Limb (tissue), 2 donors: ENCODE measurements around the gene ZACN.
"Not testable (repeated sequence)": the region's sequence is repeated elsewhere in the genome, so short reads cannot be mapped to it uniquely, and the experiment has no call there.

Experiments
- DNase-seq, 2 donors: peaks; one replicate each; pipeline ENCODE4 v3.0.0-alpha.2; 2016; ENCODE audit errors: extremely low spot score in 2 of 2

Gene ZACN

DNA sequence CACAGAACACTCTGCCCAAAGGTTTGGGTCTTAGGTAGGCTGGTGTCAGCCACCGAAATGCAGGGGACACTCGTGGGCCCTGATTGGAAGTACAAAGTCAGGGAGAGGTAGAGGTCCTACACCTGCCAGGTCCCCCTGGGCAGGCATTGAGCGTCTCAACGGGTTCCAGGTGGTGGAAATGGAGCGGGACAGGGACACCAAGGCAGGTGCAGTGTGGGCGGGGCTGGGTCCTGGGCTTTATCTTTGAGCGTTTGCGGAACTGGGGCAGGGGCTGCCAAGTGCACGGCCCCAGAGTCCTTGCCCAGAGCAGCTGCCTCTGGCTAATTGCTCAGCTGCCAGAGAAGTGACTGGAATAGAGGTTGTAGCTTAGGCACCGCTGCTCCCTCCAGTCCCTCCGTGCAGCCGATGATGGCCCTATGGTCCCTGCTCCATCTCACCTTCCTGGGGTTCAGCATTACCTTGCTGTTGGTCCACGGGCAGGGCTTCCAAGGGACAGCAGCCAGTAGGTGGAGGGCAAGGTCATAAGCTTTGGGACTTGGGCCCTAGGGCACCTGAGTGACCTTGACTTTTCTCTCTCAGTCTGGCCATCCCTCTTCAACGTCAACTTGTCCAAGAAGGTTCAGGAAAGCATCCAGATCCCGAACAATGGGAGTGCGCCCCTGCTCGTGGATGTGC is at the start of gene ZACN:
Gene ZACN (plus strand): TSS at position 323 of the 675 bp plus-strand sequence. CDS start 83 bp downstream, at position 406.
- no peak for DNase-seq

DNA sequence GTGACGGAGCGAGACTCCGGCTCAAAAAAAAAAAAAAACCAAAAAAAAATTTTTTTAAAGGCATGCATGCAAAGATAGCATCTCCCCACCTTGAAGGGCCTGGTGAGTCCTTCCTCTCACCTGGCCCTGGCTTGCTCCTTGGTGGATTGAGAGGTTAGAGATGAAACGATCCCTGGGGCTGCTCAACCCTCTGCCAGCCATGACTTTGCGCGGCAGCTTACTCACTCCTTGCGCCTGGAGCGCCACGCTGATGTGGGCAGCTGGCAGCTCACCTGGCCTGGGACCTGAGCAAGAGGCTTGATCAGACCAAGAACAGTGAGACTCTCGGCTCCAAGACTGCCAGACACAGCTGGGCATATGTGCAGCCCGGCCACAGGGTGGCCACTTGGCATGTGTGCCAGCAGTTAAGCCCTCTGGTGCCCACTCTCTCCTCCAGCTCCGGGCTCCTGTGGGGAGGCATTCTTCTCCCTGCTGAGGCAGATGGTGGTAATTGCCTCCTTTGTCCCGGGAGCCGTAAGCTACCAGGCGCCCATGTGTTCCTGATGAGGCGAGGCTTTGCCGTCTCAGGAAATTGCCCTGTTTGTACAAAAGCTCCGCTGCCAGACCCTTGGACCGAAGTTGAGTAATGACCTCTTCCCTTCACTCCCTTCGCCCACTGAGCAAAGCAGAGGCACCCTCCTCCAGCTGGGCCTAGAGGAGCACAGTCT is 46.8 kb upstream of the ZACN start:
- DNase-seq: no peak

DNA sequence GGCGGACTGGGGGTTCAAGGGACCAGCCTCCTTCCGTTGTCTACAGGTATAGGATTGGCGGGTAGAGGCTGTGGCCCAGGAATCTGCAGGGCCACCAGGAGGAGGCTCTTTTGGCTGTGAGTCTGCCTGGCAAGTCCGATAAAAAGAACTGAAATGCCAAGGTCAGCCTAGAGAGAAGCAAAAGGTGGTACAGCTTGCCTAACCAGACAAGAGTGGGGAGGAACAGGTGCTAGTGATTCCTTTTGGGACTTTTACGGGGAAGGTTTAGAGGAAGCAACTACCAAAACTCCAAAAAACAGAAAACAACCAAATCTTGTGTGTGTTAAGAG is 46.2 kb upstream of the ZACN start:
- DNase-seq: no peak

DNA sequence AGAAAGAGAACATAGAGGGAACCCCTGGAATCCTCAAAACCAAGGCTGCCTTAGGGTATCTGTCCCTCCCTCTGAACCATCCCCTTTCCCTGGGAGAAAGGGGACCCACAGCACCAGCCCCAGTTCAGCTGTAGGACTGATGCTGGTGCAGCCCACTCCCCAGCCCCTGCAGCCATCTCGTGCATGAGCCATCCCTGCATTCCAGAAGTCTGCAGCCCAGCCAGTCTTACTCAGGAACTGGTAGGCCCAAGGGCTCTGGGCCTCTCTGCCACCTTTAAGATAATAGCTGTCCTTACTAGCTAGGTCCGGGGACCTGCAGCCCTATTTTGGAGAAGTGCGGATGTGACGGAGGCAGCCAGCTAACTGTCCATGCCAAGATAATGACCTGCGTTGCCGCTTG is 45.8 kb upstream of the ZACN start:
- DNase-seq: no peak

DNA sequence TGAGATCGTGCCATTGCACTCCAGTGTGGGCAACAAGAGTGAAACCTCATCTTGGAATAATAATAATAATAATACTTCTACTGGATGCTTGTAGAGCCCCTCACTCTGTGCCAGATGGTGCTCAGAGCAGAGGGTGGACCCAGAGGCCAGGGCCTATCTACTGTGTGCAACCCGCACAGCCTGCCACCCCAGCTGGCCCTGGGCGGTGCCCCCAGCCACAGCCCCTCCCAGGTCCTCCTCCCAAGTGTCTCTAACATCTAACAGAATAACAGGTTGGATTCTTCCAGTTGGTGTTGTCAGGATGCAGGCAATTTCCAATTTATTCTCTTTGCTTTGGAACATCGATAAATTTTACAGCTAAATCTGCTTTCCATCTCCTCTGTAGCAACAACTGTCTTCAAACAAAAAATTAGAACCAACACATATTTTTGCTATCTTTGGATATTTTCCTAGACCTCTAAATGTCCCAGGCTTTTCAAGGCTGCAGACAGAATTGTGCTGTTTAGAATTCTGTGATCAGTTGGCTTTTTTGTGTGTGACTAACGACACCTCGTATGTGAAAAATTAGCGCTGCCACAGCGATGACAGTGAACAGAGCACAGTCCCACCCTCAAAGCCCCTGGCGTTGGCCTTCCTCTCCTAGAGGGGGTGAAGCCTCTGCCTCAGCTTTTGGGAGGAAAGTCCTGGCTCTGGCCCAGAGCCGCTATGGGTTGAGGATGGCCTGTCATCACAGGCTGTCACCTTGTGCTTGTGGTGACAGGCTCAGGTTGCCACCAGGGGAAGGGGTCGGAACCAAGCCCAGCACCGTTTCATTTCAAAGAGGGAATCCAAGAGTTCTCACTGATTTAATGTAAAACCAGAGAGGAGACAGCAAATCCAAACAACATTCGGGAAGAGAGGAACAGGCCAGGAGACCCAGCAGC is 44.3 kb upstream of the ZACN start:
- DNase-seq: no peak

DNA sequence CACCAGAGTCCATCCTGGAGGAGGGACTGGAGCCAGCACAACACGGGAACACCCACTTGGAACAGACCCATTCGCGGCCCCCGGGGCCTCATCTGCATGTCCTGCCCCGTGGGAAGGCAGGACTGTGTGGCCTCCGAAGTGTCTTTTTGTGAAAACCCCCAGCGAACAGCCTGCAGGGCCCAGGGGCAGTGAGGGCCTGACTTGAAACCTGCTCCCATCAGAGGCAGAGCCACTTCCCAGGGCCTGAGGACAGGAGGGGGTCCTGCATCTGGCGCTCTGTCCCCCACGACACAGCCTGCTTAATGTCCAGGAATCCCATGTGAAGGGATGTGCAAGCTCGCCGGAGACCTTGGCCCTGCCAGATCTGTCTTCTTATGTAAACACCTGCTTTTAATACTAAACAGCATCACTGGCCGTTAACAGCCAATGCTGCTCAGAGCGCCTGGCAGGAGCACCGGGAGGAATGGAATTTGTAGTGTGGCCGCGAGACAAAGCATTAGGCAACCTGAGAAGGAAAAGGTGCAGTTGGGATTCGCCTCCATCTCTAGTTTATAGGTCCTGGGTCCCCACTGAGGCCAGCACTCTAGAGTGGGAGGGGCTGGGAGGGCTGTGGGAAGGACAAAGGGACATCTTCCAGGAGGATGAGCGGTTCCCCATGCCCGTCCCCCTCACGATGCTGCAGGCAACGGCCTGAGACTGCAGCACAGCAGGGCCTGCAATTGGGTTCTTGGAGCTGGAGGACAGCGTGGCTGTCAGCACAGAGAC is 42.3 kb upstream of the ZACN start:
- no peak for DNase-seq

DNA sequence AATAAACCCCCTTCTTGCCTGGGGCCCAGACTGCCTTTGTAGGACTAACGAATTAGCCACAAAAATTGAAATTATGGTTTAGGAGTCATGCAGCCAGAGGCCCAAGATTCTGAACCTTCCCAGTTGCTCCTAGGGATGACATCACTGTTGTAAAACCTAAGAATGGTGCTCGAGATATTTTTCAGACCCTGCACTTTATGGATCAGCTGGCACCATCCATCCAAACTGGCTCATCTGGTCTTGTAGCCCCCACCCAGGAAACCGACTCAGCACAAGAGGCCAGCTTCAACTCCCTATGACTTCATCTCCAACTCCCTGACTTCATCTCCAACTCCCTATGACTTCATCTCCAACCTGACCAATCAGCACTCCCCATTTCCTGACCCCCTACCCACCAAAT is 40.9 kb upstream of the ZACN start:
- DNase-seq: no peak

DNA sequence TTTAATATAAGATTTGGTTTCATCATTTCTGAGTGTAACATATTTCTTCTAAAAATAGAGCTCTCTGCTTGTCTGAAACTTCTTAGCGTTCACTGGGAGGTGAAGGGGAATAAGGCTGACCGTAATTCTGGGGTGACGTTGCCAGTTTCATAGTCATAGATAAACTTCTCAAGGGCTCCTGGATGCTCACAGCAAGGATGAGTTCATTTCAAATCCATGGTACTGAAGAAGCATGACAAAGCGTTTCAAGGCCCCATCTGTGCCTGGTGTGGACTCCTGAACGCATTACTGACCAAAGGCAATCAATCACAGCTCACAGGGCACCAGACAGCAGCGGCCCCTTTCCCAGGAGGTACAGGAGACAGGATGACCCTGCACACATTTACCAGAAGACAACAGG is 39.9 kb upstream of the ZACN start:
- DNase-seq: no peak

DNA sequence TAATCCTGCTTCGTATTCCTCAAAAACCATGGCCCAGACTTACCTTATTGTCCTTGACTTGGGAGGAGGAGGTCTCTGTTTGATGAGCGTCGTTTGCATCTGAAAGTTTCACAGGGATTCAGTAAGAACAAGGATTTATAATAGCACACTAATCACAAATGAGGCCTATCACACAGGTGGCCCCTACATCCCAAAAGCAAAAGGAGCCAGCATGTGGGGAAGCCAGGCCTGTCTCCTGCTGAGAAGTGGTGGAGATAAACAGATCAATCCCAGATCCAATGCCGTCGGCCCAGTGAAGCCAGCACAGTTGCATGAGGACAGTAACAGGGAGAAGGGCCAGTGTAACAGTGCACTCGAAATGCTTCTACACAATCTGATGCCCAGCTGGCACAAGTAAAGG is 38.6 kb upstream of the ZACN start:
- DNase-seq: no peak

DNA sequence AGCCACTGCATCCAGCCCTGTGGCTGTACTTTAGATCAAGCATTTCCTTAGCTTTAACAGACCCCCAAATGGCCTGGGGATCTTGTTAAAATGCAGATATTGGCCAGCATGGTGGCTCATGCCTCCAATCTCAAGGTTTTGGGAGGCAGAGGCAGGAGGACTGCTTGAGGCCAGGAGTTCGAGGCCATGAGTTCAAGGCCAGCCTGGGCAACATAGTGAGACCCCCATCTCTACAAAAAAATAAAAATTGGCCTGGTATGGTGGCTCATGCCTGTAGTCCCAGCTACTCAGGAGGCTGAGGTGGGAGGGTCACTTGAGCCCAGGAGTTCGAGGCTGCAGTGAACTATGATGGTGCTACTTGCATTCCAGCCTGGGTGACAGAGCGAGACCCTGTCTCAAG is 36.1 kb upstream of the ZACN start:
- not testable (repeated sequence) for DNase-seq

DNA sequence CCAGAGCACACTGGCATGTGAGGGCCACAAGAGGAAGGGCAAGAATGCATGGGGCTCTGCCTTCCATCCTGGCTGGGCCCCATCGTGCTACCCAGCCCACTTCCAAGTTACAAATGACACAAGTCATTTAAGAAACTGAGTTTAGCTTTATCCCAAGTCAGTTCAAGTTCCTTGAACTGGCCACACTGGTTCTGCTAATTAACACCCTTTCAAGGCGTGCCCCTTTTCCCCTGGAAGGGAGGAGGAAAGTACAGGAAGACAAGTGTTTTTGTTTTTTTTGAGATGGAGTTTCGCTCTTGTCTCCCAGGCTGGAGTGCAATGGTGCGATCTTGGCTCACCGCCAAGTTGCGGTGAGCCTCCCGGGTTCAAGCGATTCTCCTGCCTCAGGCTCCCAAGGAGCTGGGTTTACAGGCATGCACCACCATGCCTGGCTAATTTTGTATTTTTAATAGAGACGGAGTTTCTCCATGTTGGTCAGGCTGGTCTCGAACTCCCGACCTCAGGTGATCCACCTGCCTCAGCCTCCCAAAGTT is 34.4 kb upstream of the ZACN start:
- not testable (repeated sequence) for DNase-seq

DNA sequence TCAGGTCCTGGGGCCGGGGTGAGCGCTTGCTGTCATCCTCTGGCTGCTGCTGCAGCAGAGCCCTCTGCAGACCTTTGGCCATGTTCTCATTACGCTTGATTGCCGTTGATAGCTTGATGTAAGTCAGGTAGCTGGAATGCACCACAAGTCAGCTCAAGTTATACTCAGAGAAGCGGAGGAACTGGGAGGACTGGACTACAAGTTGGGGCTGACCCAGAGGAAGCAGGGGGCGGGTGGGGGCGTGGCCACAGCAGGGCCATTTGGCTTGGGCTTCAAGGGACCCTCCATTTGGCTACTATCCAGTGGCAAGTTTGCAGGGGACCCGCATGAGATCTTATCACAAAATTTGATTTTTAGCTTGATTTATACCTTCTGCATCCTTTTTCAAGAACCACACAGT is 32.9 kb upstream of the ZACN start:
- no peak for DNase-seq

DNA sequence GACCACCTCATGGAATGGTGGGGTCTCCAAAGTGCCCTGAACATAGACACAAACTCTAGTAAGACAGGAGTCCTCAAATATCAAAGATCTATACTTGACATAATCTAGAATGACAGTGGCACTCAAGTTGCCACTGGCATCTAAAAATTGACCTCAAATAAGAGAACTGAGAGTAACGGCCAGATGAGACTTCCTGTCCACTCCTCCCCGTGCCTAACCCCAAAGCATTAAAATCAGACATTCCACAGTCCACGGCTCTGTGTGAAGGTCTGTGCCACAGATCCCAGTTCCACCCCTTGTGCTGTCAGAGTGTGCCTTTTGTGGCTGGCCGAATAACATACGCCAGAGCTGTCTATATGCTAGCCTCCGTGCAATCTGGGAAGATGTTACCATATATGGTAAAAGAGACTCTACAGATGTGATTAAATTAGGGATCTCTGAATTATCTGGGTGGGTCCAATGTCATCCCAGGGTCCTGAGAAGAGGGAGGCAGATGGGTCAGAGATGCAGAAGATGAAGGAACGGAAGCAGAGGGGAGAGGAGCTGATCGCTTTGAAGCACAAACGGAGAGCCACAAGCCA is 30.9 kb upstream of the ZACN start:
- DNase-seq: no peak

DNA sequence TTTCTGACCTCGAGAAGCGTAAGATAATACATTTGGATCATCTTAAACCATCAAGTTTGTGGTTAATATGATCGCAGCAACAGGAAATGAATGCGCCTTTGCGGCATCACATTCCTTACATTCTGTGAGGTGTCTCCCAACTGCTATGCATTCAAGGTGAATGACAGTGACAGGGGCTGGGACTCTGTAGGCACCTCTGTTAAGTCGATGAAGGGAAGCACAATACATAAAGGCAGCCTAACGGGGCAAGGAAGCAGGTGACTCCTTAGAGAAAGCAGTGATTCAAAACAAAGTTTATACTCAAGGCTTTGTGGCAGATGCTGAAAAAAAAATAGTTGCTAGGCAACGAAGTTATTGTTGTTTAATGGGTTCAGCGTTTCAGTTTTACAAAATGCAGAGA is 30.3 kb upstream of the ZACN start:
- DNase-seq: no peak

DNA sequence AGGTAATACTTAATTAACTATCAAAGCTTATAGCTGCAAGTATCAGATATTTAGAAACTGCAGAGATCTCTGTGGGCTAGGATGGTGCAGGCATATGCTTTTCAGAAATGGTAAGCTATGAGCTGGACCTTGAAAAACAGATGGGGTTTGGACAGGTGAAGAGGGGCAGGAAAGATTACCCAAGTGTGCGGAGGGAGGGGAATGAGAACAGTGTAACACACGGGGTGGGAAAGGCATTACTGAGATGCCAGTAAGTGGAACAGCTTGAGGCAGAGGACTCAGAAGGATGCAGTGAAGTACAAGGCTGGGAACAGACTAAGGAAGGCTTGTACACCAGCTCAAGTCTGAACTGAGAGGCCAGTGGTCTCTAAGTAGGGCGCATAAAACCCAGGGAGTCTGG is 29.7 kb upstream of the ZACN start:
- no peak for DNase-seq

DNA sequence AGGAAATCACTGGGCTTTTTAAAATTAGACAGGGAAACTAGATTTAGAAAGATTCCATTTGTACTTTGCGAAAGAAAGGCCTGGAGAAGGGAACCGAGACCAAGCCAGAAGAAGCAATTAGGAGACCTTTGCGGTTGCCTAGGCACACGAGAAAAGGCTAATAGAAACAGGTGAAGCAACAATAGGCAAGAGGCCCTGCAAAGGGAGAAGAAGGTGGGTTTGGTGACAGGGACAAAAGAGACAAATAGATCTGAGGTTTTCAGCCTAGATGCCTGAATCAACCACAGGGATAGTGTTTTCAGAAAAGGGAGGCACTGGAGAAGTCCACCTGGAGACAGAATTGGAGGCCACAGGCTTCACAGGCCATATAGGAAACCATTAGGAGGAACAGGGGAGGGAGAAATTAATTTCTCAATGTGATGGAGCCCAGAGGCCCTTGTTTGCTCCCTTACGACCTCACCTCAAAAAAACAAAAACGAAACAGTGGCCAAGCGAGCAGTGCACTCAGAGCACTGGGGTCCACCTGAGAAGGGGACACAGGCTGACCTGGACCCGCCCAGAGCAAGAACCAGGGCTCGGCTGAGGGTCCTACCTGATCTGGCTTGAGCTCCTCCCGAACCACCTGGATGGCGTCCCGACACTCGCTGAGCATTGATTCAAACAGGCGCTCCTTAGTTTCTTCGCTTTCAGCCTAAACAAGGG is 29.0 kb upstream of the ZACN start:
- DNase-seq: no peak

DNA sequence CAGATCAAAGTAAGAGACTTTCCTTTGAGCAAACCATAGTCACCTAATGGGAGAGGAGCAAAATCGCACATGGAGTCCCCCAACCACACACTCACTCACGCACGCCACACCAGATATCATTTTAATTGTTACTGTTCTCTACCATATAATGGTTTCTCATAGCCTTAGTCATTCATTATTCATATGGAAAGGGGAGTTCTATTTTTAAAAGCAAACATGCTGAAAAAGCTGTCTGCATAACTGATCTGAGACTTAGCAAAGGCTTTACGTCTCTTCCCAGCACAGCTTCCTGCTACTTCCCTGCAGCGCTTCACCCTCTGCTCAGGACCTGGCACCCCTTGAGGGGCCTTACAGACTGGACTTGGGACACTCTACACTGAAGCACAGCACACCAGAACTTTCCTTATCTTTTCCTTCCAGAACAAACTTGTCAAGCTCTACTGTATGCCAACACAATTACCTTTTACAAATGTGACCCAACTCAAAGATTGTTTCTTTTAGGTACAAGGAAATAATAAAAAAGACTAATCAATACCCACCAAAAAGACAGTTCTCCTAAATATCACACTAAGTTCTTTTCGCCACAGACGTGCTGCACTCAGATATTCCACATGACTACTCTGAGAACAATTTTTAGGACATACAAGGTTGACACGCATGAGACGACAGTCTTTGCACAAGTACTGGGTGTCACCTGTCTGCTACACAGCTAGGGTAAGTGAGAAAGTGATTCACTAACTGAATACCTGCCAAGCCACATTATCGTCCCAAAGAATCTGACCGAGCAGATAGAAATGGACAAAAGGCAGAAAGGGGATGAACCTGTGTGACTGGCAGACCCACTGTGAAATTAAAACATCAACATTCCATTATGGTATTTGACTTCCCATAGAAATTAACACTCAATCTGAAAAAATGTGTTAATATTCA is 28.2 kb upstream of the ZACN start:
- no peak for DNase-seq

DNA sequence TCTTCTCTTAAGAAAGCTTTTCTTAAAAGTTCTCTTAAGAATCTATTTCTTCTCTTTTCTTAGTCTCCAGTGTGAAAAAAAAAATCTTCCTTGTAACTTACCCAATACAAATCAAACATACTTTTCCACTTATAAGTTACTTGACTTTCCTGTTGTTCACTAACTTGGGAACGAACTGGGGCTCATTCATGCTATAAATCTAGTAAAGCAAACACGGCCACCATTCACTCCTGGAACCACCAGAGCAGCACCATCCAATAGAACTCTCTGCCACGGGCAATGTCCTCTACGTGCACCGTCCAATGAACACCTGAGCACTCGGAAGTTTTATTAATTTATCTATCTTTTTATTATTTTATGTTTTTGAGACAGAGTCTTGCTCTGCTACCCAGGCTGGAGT is 27.4 kb upstream of the ZACN start:
- DNase-seq: no peak
